C4-2B (cell line): ENCODE data around the gene ANO2.

Source experiments
- ZFX ChIP-seq: fragments of 450-650 bp; IDR thresholded peaks from 2 replicates; pipeline ENCODE4 v1.6.1; 2017
- TF ChIP-seq, protein P1 (sequence below): fragments of 450-650 bp; conservative IDR thresholded peaks from 2 replicates; pipeline ENCODE4 v1.5.1; 2017; ENCODE audit warnings: mild to moderate bottlenecking

DNA sequence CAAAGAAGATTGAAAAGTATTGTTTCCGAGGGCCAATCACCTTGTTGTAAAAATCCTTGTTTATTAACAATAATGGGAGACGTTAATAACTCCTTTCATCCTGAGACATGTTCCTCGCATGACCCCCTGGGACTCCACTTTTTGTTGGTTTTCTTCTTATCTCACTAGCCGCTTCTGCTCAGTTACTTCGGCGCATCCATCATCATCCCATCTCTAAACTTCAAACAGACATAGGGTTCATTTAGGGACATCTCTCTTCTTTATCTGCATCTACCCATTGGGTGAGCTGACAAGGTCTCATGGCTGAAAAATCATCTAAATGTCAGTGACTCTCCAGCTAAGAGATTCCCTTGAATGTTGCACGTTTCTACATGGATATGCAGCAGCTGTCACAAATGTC is 252.2 kb downstream of the ANO2 start:
- TF ChIP-seq, protein P1, sequence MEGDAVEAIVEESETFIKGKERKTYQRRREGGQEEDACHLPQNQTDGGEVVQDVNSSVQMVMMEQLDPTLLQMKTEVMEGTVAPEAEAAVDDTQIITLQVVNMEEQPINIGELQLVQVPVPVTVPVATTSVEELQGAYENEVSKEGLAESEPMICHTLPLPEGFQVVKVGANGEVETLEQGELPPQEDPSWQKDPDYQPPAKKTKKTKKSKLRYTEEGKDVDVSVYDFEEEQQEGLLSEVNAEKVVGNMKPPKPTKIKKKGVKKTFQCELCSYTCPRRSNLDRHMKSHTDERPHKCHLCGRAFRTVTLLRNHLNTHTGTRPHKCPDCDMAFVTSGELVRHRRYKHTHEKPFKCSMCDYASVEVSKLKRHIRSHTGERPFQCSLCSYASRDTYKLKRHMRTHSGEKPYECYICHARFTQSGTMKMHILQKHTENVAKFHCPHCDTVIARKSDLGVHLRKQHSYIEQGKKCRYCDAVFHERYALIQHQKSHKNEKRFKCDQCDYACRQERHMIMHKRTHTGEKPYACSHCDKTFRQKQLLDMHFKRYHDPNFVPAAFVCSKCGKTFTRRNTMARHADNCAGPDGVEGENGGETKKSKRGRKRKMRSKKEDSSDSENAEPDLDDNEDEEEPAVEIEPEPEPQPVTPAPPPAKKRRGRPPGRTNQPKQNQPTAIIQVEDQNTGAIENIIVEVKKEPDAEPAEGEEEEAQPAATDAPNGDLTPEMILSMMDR = no peak
- no peak for TF ChIP-seq ZFX
